SK-N-SH (cell line): ENCODE results near the gene PDE4B. TPM values are rescaled to one million over a fixed set of nuclear protein-coding genes. Genes with fewer than 3 reads are reported as not detected.
A peak's percentile ranks its signal among the peaks of the same experiment; 100 is the strongest.

Experiments
- CTCF ChIA-PET: fragments of 300-600, 350-600 bp; formaldehyde crosslinking; extraction: SDS; loops from one replicate; lab custom pipeline; 2021; lab: Yijun Ruan, JAX
- POLR2A ChIA-PET: fragments of 350-600 bp; sonication (Branson Sonifier 250); formaldehyde crosslinking; extraction: SDS; loops from one replicate; lab custom pipeline; 2020; ENCODE audit warnings: antibody characterized with exemption, inconsistent platforms; lab: Yijun Ruan, JAX
- DNase-seq: peaks from one replicate; pipeline ENCODE4 v3.0.0; 2012
- H2AFZ ChIP-seq: fragments of 200-600 bp; sonication (generic); 2 replicates; pipeline ENCODE4 v1.8.1; 2016; ENCODE audit warnings: antibody characterized with exemption, mild to moderate bottlenecking, low read depth
- H3F3A ChIP-seq: fragments of 200-600 bp; sonication (generic); replicated peaks from 2 replicates; pipeline ENCODE3; 2016; ENCODE audit warnings: antibody characterized with exemption, mild to moderate bottlenecking; ENCODE audit not compliant: insufficient read depth
- H3K27ac ChIP-seq, 2 experiments: fragments of 200-500 bp in 1 of 2; fragments of 200-600 bp in 1 of 2; sonication (Bioruptor generic) in 1 of 2; sonication (generic), shearing (Covaris generic) in 1 of 2; 2 replicates each; pipeline versions ENCODE4 v1.5.1 to v1.6.1; 2014 to 2016; ENCODE audit warnings: low read depth in 2 of 2, inconsistent platforms in 1 of 2, low read length in 1 of 2, mild to moderate bottlenecking in 1 of 2, mixed read lengths in 1 of 2
- H3K27me3 ChIP-seq: fragments of 200-600 bp; sonication (generic), shearing (Covaris generic); 2 replicates; pipeline ENCODE4 v1.6.1; 2016; ENCODE audit warnings: mixed run types; ENCODE audit not compliant: insufficient read depth
- H3K36me3 ChIP-seq, 2 experiments: fragments of 200-500 bp in 1 of 2; fragments of 200-600 bp in 1 of 2; sonication (Bioruptor generic) in 1 of 2; sonication (generic) in 1 of 2; replicated peaks in 1 of 2; 2 replicates each; pipeline versions ENCODE3 to v1.5.1; 2014 to 2016; ENCODE audit warnings: low read length in 1 of 2, mild to moderate bottlenecking in 1 of 2; ENCODE audit not compliant: insufficient read depth in 2 of 2, control insufficient read depth in 1 of 2
- H3K4me1 ChIP-seq, 2 experiments: fragments of 200-500 bp in 1 of 2; fragments of 200-600 bp in 1 of 2; sonication (Bioruptor generic) in 1 of 2; sonication (generic), shearing (Covaris generic) in 1 of 2; 2 replicates each; pipeline versions ENCODE4 v1.5.1 to v1.6.1; 2014 to 2016; ENCODE audit warnings: low read depth in 1 of 2, low read length in 1 of 2, mixed run types in 1 of 2; ENCODE audit not compliant: insufficient read depth in 2 of 2, control insufficient read depth in 1 of 2
- H3K4me2 ChIP-seq: fragments of 200-600 bp; sonication (generic), shearing (Covaris generic); 2 replicates; pipeline ENCODE4 v1.6.1; 2017; ENCODE audit warnings: mixed run types
- H3K4me3 ChIP-seq, 2 experiments: fragments of 200-500 bp in 1 of 2; fragments of 200-600 bp in 1 of 2; sonication (Bioruptor generic) in 1 of 2; sonication (generic), shearing (Covaris generic) in 1 of 2; 2 replicates each; pipeline versions ENCODE4 v1.5.1 to v1.8.1; 2014 to 2016; ENCODE audit warnings: low read depth in 2 of 2, inconsistent platforms in 1 of 2, low read length in 1 of 2, mild to moderate bottlenecking in 1 of 2, mixed read lengths in 1 of 2, moderate library complexity in 1 of 2
- H3K79me2 ChIP-seq: fragments of 200-600 bp; sonication (generic); 2 replicates; pipeline ENCODE4 v1.8.1; 2017; ENCODE audit warnings: mild to moderate bottlenecking; ENCODE audit not compliant: insufficient read depth
- H3K9ac ChIP-seq: fragments of 200-600 bp; sonication (generic); 2 replicates; pipeline ENCODE4 v1.6.1; 2017; ENCODE audit warnings: mixed run types
- H3K9me2 ChIP-seq: fragments of 200-600 bp; sonication (generic); 2 replicates; pipeline ENCODE4 v1.6.1; 2017; ENCODE audit warnings: mixed run types
- H3K9me3 ChIP-seq: fragments of 200-600 bp; sonication (generic); 2 replicates; pipeline ENCODE4 v1.6.1; 2017; ENCODE audit warnings: mixed run types, mild to moderate bottlenecking, moderate library complexity
- H4K20me1 ChIP-seq: fragments of 200-600 bp; sonication (generic); 2 replicates; pipeline ENCODE4 v1.6.1; 2017; ENCODE audit warnings: mild to moderate bottlenecking, mixed run types; ENCODE audit not compliant: insufficient read depth
- ELF1 ChIP-seq: IDR thresholded peaks from 2 replicates; pipeline ENCODE4 v1.4.0; 2012
- EP300 ChIP-seq, 2 experiments: IDR thresholded peaks; 2 replicates each; pipeline versions ENCODE4 v1.4.0 to v1.6.1; 2012; ENCODE audit warnings: borderline replicate concordance in 1 of 2, low read depth in 1 of 2, low read length in 1 of 2
- EZH2phosphoT487 ChIP-seq: fragments of 200-600 bp; sonication (generic); IDR thresholded peaks from 2 replicates; pipeline ENCODE4 v1.6.1; 2017; ENCODE audit warnings: low read depth, mixed run types, mild to moderate bottlenecking, antibody characterized with exemption, moderate library complexity, borderline replicate concordance
- FOSL2 ChIP-seq: IDR thresholded peaks from 2 replicates; pipeline ENCODE4 v1.4.0; 2012; ENCODE audit warnings: low read depth, mild to moderate bottlenecking, moderate library complexity, borderline replicate concordance
- GATA2 ChIP-seq: sonication (generic); formaldehyde crosslinking; IDR thresholded peaks from 2 replicates; pipeline ENCODE4 v1.5.0; 2020; ENCODE audit warnings: mild to moderate bottlenecking, missing genetic modification reagents
- JUND ChIP-seq: IDR thresholded peaks from 2 replicates; pipeline ENCODE4 v1.4.0; 2012
- MEF2A ChIP-seq: IDR thresholded peaks from 2 replicates; pipeline ENCODE4 v1.4.0; 2012; ENCODE audit warnings: low read depth, borderline replicate concordance
- MXI1 ChIP-seq: IDR thresholded peaks from 2 replicates; pipeline ENCODE4 v1.6.1; 2012; ENCODE audit warnings: mild to moderate bottlenecking, low read depth, low read length, improper control_type of control experiment
- NRF1 ChIP-seq: IDR thresholded peaks from 2 replicates; pipeline ENCODE4 v1.6.1; 2012; ENCODE audit warnings: low read depth, mild to moderate bottlenecking, low read length
- RAD21 ChIP-seq: IDR thresholded peaks from 2 replicates; pipeline ENCODE4 v1.6.1; 2012; ENCODE audit warnings: mild to moderate bottlenecking, low read length
- RFX5 ChIP-seq: IDR thresholded peaks from 2 replicates; pipeline ENCODE4 v1.6.1; 2012; ENCODE audit warnings: mild to moderate bottlenecking, improper control_type of control experiment, low read length
- SIN3A ChIP-seq: IDR thresholded peaks from 2 replicates; pipeline ENCODE4 v1.6.1; 2012; ENCODE audit warnings: low read depth, mild to moderate bottlenecking, low read length, moderate library complexity, borderline replicate concordance
- SMC3 ChIP-seq: IDR thresholded peaks from 2 replicates; pipeline ENCODE4 v1.6.1; 2012; ENCODE audit warnings: low read depth, low read length, improper control_type of control experiment
- TAF1 ChIP-seq: IDR thresholded peaks from 2 replicates; pipeline ENCODE4 v1.6.1; 2012; ENCODE audit warnings: low read depth, mild to moderate bottlenecking, low read length, moderate library complexity, borderline replicate concordance
- TCF12 ChIP-seq: IDR thresholded peaks from 2 replicates; pipeline ENCODE4 v1.4.0; 2012
- TEAD4 ChIP-seq: IDR thresholded peaks from 2 replicates; pipeline ENCODE4 v1.4.0; 2012; ENCODE audit warnings: mild to moderate bottlenecking, borderline replicate concordance; ENCODE audit not compliant: insufficient read depth
- YY1 ChIP-seq: IDR thresholded peaks from 2 replicates; pipeline ENCODE4 v1.4.0; 2012; ENCODE audit warnings: low read depth, mild to moderate bottlenecking
- WGBS: methylation state at CpG from one replicate; pipeline ENCODE4 v1.1.6; 2017; ENCODE audit warnings: low lambda C conversion rate; 5-methylcytosine and 5-hydroxymethylcytosine counted together
- polyA plus RNA-seq, 3 experiments: library from polyadenylated mRNA; depleted of rRNA; stranded (reverse); fragments of >200 nt; gene quantifications; 2 replicates each; pipeline ENCODE4 v1.2.3, GENCODE V29; 2012
- TF ChIP-seq, protein P1 (sequence below): IDR thresholded peaks from 2 replicates; pipeline ENCODE4 v1.4.0; 2012; ENCODE audit warnings: low read depth
- TF ChIP-seq, protein P2 (sequence below): fragments of 150-350 bp; IDR thresholded peaks from 2 replicates; pipeline ENCODE4 v1.6.1; 2016; ENCODE audit warnings: mild to moderate bottlenecking, low read depth, low read length
- TF ChIP-seq, protein P3 (sequence below): IDR thresholded peaks from 2 replicates; pipeline ENCODE4; 2012

Gene PDE4B
- polyA plus RNA-seq, 1 of the 3 experiments (the other 2 are of a cell fraction) = 1.9 TPM

DNA sequence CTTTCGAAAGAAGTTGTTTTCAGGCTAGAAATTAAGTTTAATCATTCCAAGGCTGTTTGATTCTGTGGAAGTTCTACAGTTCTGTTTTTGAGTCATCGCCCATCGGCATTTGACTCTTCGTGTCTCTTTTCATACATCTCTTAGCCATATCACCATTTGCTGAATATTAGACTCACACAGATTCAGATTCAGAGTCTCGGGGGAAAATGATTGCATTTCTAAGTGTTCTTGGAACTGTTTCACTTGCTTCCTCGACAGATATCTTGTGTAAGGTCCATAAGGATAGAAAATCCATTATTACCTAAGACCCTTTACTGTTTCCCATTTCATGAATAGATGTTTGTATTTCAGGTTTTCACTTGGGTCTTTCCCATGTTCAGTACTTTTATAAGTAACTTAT, 504.3 kb downstream of the PDE4B start:
- Histone ChIP-seq H4K20me1 (no peaks in the 10 kb centered on the region), H2AFZ (no peak overlapping the region), H3K27ac (no peak overlapping the region), H3K4me1 (peaks cover 0 to 6% of the 10 kb centered on the region in 2 experiments; a peak in 2 of 4 replicates), H3K9ac (no peak overlapping the region), H3K79me2 (no peaks in the 10 kb centered on the region), H3K36me3 (peaks cover 0 to 4% of the 10 kb centered on the region in 2 experiments), H3K4me3 (no peak overlapping the region), H3K9me2 (no peaks in the 10 kb centered on the region), H3K27me3 (no peaks in the 10 kb centered on the region), H3F3A (peaks cover 9% of the 10 kb centered on the region), H3K9me3 (no peaks in the 10 kb centered on the region), H3K4me2 (no peak overlapping the region)
- TF ChIP-seq SIN3A (no peak), SMC3 (no peak)
- TF ChIP-seq, protein P1, sequence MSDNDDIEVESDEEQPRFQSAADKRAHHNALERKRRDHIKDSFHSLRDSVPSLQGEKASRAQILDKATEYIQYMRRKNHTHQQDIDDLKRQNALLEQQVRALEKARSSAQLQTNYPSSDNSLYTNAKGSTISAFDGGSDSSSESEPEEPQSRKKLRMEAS = no peak
- DNase-seq = no peak
- CTCF ChIA-PET = no interaction called here
- 95% methylated on average over 6 of the region's 6 CpGs for WGBS
- POLR2A ChIA-PET = no interaction called here

DNA sequence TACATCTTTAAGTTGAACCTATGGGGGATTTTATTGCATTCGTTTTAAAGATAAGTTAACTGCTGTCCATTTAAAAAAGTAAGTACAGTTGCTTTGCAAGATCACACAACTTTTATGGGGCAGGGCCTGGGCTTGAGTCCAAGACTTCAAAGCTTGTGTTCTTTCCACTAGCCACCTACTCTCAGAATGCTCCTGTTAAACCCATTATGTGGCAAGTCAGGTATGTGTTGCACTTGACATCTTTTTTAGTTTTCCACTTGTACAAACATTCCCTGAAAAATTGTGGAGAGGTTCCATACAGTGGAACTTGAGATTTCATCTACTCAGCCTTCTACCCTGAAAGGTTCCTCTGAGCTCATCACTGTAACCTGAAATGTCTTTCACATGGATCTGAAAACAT, 505.8 kb downstream of the PDE4B start:
- H3K27me3 ChIP-seq = no peaks in the 10 kb centered on the region
- H3K9me2 ChIP-seq = no peaks in the 10 kb centered on the region
- H3K9ac ChIP-seq = no peak overlapping the region
- H2AFZ ChIP-seq = no peak overlapping the region
- H3K4me1 ChIP-seq = peaks cover 0 to 6% of the 10 kb centered on the region in 2 experiments; a peak in 2 of 4 replicates
- H3K27ac ChIP-seq = no peak overlapping the region
- H3K4me3 ChIP-seq = no peak overlapping the region
- peaks cover 0 to 4% of the 10 kb centered on the region in 2 experiments for H3K36me3 ChIP-seq
- TF ChIP-seq TEAD4 = no peak
- TF ChIP-seq RAD21 = no peak
- TF ChIP-seq ELF1 = no peak
- TF ChIP-seq MXI1 = no peak
- TF ChIP-seq EP300 (IDR thresholded peaks at IDR 0.05; ENCODE audit: borderline replicate concordance in 1 of 2, low read depth in 1 of 2, low read length in 1 of 2) = no peak
- no peak for TF ChIP-seq TAF1
- TF ChIP-seq SMC3 = no peak
- no peaks in the 10 kb centered on the region for H3K79me2 ChIP-seq
- DNase-seq = no peak
- no peak overlapping the region for H3K4me2 ChIP-seq
- 91% methylated on average over 1 of the region's 1 CpG for WGBS
- peaks cover 9% of the 10 kb centered on the region for H3F3A ChIP-seq
- ChIA-PET CTCF (interaction anchor here (0.6 kb wide), 1 partner anchor 38 kb away, joined by 4 read pairs; no protein-coding TSS in a partner anchor), POLR2A (no interaction called here)
- no peaks in the 10 kb centered on the region for H4K20me1 ChIP-seq
- H3K9me3 ChIP-seq = no peaks in the 10 kb centered on the region

DNA sequence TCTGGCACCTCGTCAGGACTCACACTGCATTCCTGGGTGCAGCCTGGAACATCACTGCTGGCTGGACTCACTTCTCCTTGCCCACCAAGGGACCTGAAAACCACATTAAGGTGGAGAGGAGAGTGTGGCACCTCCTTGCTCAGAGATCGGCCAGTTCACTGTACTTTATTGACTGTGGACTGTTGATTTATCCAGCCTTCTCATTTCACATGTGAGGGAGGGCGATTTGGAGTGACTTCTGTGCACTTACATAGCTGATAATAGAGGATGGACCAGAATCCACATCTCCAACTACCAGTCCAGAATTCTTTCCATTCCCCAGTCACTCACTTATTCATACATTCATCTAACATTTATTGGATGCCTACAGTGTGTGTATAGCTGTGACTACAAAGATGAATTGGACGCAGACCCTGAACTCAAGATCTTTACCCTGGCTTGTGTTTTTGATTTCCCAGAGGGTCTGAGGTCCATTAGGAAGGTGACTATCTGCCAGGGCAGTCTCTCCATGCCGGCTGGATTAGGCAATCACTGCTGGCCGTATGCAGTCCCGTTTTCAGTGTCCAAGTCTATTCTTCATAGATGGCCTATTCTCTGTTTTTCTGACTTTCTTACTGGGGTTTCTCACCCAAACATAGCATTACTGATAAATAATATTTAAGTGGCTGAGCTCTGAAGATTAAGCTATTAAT, 507.7 kb downstream of the PDE4B start:
- Histone ChIP-seq H3K4me2 (no peak overlapping the region), H3K4me3 (no peak overlapping the region), H3K9me2 (no peaks in the 10 kb centered on the region), H4K20me1 (no peaks in the 10 kb centered on the region), H3K9ac (peak overlapping the region; percentile 37; the same call in 1 of the 2 replicates), H3F3A (no peaks in the 10 kb centered on the region), H3K79me2 (no peaks in the 10 kb centered on the region), H3K9me3 (no peaks in the 10 kb centered on the region), H2AFZ (peak overlapping the region; percentile 60), H3K27me3 (no peaks in the 10 kb centered on the region), H3K27ac (peak overlapping the region in 1 of 2 experiments; percentile 16; a peak in 1 of 4 replicates), H3K4me1 (peaks cover 0 to 6% of the 10 kb centered on the region in 2 experiments; a peak in 2 of 4 replicates), H3K36me3 (peaks cover 0 to 4% of the 10 kb centered on the region in 2 experiments)
- POLR2A ChIA-PET = no interaction called here
- CTCF ChIA-PET = interaction anchor here (1.4 kb wide), 1 partner anchor 14 kb away, joined by 3 read pairs; no protein-coding TSS in a partner anchor
- 87% methylated on average over 7 of the region's 7 CpGs for WGBS
- TF ChIP-seq, protein P2, sequence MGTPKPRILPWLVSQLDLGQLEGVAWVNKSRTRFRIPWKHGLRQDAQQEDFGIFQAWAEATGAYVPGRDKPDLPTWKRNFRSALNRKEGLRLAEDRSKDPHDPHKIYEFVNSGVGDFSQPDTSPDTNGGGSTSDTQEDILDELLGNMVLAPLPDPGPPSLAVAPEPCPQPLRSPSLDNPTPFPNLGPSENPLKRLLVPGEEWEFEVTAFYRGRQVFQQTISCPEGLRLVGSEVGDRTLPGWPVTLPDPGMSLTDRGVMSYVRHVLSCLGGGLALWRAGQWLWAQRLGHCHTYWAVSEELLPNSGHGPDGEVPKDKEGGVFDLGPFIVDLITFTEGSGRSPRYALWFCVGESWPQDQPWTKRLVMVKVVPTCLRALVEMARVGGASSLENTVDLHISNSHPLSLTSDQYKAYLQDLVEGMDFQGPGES = no peak
- no peak for TF ChIP-seq FOSL2
- TF ChIP-seq, protein P3, sequence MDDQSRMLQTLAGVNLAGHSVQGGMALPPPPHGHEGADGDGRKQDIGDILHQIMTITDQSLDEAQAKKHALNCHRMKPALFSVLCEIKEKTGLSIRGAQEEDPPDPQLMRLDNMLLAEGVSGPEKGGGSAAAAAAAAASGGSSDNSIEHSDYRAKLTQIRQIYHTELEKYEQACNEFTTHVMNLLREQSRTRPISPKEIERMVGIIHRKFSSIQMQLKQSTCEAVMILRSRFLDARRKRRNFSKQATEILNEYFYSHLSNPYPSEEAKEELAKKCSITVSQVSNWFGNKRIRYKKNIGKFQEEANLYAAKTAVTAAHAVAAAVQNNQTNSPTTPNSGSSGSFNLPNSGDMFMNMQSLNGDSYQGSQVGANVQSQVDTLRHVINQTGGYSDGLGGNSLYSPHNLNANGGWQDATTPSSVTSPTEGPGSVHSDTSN = no peak
- TF ChIP-seq EZH2phosphoT487 = no peak
- TF ChIP-seq ELF1 = no peak
- TF ChIP-seq TCF12 = no peak
- TF ChIP-seq YY1 = no peak
- TF ChIP-seq RFX5 = no peak
- TF ChIP-seq GATA2 (CRISPR knock-in tag) = no peak
- TF ChIP-seq NRF1 = no peak
- no peak for TF ChIP-seq MEF2A
- TF ChIP-seq MXI1 = no peak
- TF ChIP-seq JUND = no peak
- DNase-seq = no peak
